Measurements from ENCODE around the gene FGFR4. TPM values are rescaled to one million over a fixed set of nuclear protein-coding genes. Genes with fewer than 3 reads are reported as not detected.

Gene FGFR4
- total and polyA plus RNA-seq, 2 of the 8 experiments (the other 6 are each of a cell fraction or from before 2014, with no cell fraction given): 61.4 to 88.4 TPM

DNA sequence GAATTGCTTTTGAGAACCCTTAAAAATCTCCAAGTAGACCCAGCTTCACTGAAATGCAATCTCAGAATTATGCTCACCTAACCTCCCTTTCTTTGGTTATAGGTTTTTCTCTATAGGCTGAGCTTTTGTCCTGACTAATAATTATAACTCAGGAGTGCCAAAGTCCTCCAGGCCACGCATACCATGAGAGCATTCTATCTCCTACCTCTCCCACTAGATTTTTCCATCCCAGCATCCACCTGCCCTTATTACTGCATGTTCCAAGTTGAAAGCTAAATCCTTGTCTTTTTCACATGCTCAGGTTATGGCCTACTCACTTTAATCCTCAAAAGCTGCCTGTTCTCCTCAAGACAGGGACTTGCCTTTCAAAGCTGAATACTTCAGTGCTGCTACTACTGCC, 42.1 kb upstream of the FGFR4 start (continued):
- TF ChIP-seq, protein P1, sequence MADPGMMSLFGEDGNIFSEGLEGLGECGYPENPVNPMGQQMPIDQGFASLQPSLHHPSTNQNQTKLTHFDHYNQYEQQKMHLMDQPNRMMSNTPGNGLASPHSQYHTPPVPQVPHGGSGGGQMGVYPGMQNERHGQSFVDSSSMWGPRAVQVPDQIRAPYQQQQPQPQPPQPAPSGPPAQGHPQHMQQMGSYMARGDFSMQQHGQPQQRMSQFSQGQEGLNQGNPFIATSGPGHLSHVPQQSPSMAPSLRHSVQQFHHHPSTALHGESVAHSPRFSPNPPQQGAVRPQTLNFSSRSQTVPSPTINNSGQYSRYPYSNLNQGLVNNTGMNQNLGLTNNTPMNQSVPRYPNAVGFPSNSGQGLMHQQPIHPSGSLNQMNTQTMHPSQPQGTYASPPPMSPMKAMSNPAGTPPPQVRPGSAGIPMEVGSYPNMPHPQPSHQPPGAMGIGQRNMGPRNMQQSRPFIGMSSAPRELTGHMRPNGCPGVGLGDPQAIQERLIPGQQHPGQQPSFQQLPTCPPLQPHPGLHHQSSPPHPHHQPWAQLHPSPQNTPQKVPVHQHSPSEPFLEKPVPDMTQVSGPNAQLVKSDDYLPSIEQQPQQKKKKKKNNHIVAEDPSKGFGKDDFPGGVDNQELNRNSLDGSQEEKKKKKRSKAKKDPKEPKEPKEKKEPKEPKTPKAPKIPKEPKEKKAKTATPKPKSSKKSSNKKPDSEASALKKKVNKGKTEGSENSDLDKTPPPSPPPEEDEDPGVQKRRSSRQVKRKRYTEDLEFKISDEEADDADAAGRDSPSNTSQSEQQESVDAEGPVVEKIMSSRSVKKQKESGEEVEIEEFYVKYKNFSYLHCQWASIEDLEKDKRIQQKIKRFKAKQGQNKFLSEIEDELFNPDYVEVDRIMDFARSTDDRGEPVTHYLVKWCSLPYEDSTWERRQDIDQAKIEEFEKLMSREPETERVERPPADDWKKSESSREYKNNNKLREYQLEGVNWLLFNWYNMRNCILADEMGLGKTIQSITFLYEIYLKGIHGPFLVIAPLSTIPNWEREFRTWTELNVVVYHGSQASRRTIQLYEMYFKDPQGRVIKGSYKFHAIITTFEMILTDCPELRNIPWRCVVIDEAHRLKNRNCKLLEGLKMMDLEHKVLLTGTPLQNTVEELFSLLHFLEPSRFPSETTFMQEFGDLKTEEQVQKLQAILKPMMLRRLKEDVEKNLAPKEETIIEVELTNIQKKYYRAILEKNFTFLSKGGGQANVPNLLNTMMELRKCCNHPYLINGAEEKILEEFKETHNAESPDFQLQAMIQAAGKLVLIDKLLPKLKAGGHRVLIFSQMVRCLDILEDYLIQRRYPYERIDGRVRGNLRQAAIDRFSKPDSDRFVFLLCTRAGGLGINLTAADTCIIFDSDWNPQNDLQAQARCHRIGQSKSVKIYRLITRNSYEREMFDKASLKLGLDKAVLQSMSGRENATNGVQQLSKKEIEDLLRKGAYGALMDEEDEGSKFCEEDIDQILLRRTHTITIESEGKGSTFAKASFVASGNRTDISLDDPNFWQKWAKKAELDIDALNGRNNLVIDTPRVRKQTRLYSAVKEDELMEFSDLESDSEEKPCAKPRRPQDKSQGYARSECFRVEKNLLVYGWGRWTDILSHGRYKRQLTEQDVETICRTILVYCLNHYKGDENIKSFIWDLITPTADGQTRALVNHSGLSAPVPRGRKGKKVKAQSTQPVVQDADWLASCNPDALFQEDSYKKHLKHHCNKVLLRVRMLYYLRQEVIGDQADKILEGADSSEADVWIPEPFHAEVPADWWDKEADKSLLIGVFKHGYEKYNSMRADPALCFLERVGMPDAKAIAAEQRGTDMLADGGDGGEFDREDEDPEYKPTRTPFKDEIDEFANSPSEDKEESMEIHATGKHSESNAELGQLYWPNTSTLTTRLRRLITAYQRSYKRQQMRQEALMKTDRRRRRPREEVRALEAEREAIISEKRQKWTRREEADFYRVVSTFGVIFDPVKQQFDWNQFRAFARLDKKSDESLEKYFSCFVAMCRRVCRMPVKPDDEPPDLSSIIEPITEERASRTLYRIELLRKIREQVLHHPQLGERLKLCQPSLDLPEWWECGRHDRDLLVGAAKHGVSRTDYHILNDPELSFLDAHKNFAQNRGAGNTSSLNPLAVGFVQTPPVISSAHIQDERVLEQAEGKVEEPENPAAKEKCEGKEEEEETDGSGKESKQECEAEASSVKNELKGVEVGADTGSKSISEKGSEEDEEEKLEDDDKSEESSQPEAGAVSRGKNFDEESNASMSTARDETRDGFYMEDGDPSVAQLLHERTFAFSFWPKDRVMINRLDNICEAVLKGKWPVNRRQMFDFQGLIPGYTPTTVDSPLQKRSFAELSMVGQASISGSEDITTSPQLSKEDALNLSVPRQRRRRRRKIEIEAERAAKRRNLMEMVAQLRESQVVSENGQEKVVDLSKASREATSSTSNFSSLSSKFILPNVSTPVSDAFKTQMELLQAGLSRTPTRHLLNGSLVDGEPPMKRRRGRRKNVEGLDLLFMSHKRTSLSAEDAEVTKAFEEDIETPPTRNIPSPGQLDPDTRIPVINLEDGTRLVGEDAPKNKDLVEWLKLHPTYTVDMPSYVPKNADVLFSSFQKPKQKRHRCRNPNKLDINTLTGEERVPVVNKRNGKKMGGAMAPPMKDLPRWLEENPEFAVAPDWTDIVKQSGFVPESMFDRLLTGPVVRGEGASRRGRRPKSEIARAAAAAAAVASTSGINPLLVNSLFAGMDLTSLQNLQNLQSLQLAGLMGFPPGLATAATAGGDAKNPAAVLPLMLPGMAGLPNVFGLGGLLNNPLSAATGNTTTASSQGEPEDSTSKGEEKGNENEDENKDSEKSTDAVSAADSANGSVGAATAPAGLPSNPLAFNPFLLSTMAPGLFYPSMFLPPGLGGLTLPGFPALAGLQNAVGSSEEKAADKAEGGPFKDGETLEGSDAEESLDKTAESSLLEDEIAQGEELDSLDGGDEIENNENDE (IDR thresholded peaks at IDR 0.05; ENCODE audit: insufficient replicate concordance, low read length): no peak
- TF ChIP-seq CBX8 (IDR thresholded peaks at IDR 0.05; ENCODE audit: borderline replicate concordance, low read depth, low read length) (no peak), ZNF274 (IDR thresholded peaks at IDR 0.05; ENCODE audit: borderline replicate concordance, extremely low read depth, low read length) (no peak)
